HEK293 (cell line): ENCODE results near the gene CCDC92.

Experiments
- CTCF ChIP-seq: fragments of 450-650 bp; formaldehyde crosslinking; IDR thresholded peaks from 2 replicates; pipeline ENCODE4 v1.5.1; 2016; ENCODE audit warnings: missing biosample characterization, missing genetic modification characterization
- ZBTB8A ChIP-seq: fragments of 450-650 bp; formaldehyde crosslinking; IDR thresholded peaks from 2 replicates; pipeline ENCODE4 v1.5.1; 2016; ENCODE audit warnings: missing biosample characterization, missing genetic modification characterization

DNA sequence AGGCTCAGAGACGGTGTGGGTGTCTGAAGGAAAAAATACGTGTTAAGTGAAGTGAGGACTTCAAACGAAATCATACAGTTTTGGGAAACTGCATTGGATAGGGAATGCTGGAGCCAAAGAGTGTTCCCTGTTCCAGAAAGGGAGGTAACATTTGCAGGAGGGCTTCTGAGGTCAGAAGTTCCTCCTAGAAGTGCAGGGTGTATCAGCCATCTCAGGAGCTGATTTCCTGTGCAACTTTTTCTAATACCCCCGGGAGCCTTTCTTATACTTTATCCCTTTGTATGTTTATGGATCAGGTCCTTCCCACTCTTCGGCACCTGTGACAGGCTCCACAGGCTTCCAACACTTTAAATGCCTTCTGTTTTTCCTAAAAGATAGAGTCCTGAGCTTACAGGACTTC lies 25.3 kb upstream of the CCDC92 start:
- TF ChIP-seq CTCF (tag by site-specific recombination) (no peak), ZBTB8A (tag by site-specific recombination) (no peak)
